HG02610 (cell line): ENCODE data around the gene RAB3IL1.
"Not testable (repeated sequence)": the region's sequence is repeated elsewhere in the genome, so short reads cannot be mapped to it uniquely, and the experiment has no call there.

ENCODE experiments used
- ATAC-seq: cut with Tn5 transposase; IDR thresholded peaks from one replicate; pipeline ENCODE4 v1.9.1; 2021; ENCODE audit warnings: mild to moderate bottlenecking, moderate library complexity; ENCODE audit not compliant: unreplicated experiment

The RAB3IL1 gene

GRCh38 chr11:61887839-61888494 lies 29.4 kb downstream of the RAB3IL1 start:
- ATAC-seq = no peak

- ATAC-seq = no peak
These were observed 30.7 kb downstream of the RAB3IL1 start for GRCh38 chr11:61886643-61887042.

- ATAC-seq = no peak
These were observed 31.4 kb downstream of the RAB3IL1 start for GRCh38 chr11:61885784-61886580.

GRCh38 chr11:61885166-61885778 lies 32.1 kb downstream of the RAB3IL1 start:
- ATAC-seq = no peak

- ATAC-seq = no peak
These were observed 33.4 kb downstream of the RAB3IL1 start for GRCh38 chr11:61883947-61884346.

- ATAC-seq = no peak
These were observed 34.0 kb downstream of the RAB3IL1 start for GRCh38 chr11:61883327-61883726.

GRCh38 chr11:61882879-61883278 lies 34.5 kb downstream of the RAB3IL1 start:
- ATAC-seq = no peak

GRCh38 chr11:61882267-61882666 lies 35.1 kb downstream of the RAB3IL1 start:
- ATAC-seq = not testable (repeated sequence)

- ATAC-seq = no peak
These were observed 36.0 kb downstream of the RAB3IL1 start for GRCh38 chr11:61881397-61881796.

- ATAC-seq = no peak
These were observed 36.9 kb downstream of the RAB3IL1 start for GRCh38 chr11:61880454-61880853.

GRCh38 chr11:61880031-61880430 lies 37.3 kb downstream of the RAB3IL1 start:
- ATAC-seq = no peak

GRCh38 chr11:61879152-61879551 lies 38.2 kb downstream of the RAB3IL1 start:
- ATAC-seq = no peak

GRCh38 chr11:61875698-61876097 lies 41.7 kb downstream of the RAB3IL1 start:
- ATAC-seq = no peak

GRCh38 chr11:61874853-61875252 lies 42.5 kb downstream of the RAB3IL1 start:
- no peak for ATAC-seq

- ATAC-seq = no peak
These were observed 43.0 kb downstream of the RAB3IL1 start for GRCh38 chr11:61874377-61874809.

- ATAC-seq = no peak
These were observed 43.6 kb downstream of the RAB3IL1 start for GRCh38 chr11:61873588-61874376.

- ATAC-seq = no peak
These were observed 44.3 kb downstream of the RAB3IL1 start for GRCh38 chr11:61872935-61873565.

- ATAC-seq = peak; percentile 62
These were observed 46.2 kb downstream of the RAB3IL1 start for GRCh38 chr11:61871158-61871597.

- ATAC-seq = no peak
These were observed 46.8 kb downstream of the RAB3IL1 start for GRCh38 chr11:61870541-61871031.

GRCh38 chr11:61869708-61870451 lies 47.5 kb downstream of the RAB3IL1 start:
- ATAC-seq = no peak
